Neural progenitor cell (in vitro differentiated cells): ENCODE results near the gene C1orf122.

Source experiments
- EZH2 ChIP-seq: fragments of 200-600 bp; sonication (generic); IDR thresholded peaks from 2 replicates; pipeline ENCODE4 v1.6.1; 2017; ENCODE audit warnings: antibody characterized with exemption, mild to moderate bottlenecking, moderate library complexity
- EZH2phosphoT487 ChIP-seq: fragments of 200-600 bp; sonication (generic); IDR thresholded peaks from 2 replicates; pipeline ENCODE4 v1.6.1; 2017; ENCODE audit warnings: antibody characterized with exemption
- TF ChIP-seq, protein P1 (sequence below): fragments of 200-600 bp; sonication (generic); IDR thresholded peaks from 2 replicates; pipeline ENCODE4 v1.5.1; 2017; ENCODE audit warnings: antibody characterized with exemption, mild to moderate bottlenecking

DNA sequence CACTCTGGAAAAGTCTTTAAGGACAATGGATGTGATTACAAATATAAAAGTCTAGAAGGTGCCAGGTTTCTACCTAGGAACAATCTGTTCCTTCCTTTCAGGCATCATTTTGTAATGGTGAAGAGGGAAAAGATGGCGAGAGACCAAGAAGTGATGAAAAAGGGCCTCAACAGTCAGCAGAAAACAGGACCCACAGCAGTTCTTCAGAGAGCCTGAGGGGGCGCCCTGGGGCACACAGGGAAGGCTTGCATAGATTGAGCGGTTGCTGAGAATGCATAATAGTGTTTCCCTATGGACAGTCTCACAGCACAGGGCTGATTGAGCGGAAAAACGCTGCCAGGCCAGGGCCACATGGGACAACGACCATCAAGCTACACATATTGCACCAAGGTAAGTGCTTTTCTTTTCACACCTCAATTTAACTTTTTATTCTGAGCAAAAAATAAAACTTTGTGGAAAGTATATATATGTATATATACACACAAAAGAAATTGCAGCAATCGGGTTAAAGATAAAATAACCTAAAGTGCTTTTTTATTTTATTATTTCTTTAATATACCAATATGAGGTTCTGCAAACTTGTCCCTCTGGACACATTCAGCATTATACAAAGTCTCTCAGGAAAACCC, 3.6 kb downstream of the C1orf122 start:
- TF ChIP-seq, protein P1, sequence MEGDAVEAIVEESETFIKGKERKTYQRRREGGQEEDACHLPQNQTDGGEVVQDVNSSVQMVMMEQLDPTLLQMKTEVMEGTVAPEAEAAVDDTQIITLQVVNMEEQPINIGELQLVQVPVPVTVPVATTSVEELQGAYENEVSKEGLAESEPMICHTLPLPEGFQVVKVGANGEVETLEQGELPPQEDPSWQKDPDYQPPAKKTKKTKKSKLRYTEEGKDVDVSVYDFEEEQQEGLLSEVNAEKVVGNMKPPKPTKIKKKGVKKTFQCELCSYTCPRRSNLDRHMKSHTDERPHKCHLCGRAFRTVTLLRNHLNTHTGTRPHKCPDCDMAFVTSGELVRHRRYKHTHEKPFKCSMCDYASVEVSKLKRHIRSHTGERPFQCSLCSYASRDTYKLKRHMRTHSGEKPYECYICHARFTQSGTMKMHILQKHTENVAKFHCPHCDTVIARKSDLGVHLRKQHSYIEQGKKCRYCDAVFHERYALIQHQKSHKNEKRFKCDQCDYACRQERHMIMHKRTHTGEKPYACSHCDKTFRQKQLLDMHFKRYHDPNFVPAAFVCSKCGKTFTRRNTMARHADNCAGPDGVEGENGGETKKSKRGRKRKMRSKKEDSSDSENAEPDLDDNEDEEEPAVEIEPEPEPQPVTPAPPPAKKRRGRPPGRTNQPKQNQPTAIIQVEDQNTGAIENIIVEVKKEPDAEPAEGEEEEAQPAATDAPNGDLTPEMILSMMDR: peak; percentile 87
- TF ChIP-seq EZH2 (no peak), EZH2phosphoT487 (no peak)
